ENCODE data around the gene S1PR4. TPM values are rescaled to one million over a fixed set of nuclear protein-coding genes. Genes with fewer than 3 reads are reported as not detected.
"Not testable (repeated sequence)": the region's sequence is repeated elsewhere in the genome, so short reads cannot be mapped to it uniquely, and the experiment has no call there.

Gene S1PR4
- polyA plus RNA-seq, 1 of the 3 experiments (the other 2 are of a cell fraction): not detected

GRCh38 chr19:3172673-3173000, 5.9 kb upstream of the S1PR4 start:
- H3K4me1 ChIP-seq (ENCODE audit: control insufficient read depth in 1 of 2, insufficient read depth in 2 of 2, low read depth in 1 of 2, low read length in 1 of 2); H3K79me2 ChIP-seq (ENCODE audit: insufficient read depth); POLR2A ChIA-PET; H3K4me3 ChIP-seq (ENCODE audit: low read depth in 2 of 2, low read length in 1 of 2); H3K9me2 ChIP-seq; H3F3A ChIP-seq (replicated peaks; ENCODE audit: insufficient read depth); H3K4me2 ChIP-seq; H3K27ac ChIP-seq (ENCODE audit: low read depth in 2 of 2, low read length in 1 of 2); H2AFZ ChIP-seq (ENCODE audit: low read depth); H3K9ac ChIP-seq; H3K36me3 ChIP-seq (replicated peaks in 1 of 2; ENCODE audit: control insufficient read depth in 1 of 2, insufficient read depth in 2 of 2, low read length in 1 of 2); DNase-seq; H3K27me3 ChIP-seq (ENCODE audit: insufficient read depth); H3K9me3 ChIP-seq; H4K20me1 ChIP-seq (ENCODE audit: insufficient read depth): not testable (repeated sequence)
- CTCF ChIA-PET: interaction anchor here (1.6 kb wide), 1 partner anchor 9 kb away, joined by 4 read pairs; no protein-coding TSS in a partner anchor
- 73% methylated on average over 3 of the region's 6 CpGs for WGBS (ENCODE audit: low lambda C conversion rate)

GRCh38 chr19:3175781-3176714, 2.5 kb upstream of the S1PR4 start:
- Histone ChIP-seq H4K20me1 (ENCODE audit: insufficient read depth) (no peaks in the 10 kb centered on the region), H3K4me2 (no peak overlapping the region), H3K9ac (no peak overlapping the region), H3F3A (replicated peaks; ENCODE audit: insufficient read depth) (no peaks in the 10 kb centered on the region), H3K27ac (ENCODE audit: low read depth in 2 of 2, low read length in 1 of 2) (no peak overlapping the region), H3K4me3 (ENCODE audit: low read depth in 2 of 2, low read length in 1 of 2) (no peak overlapping the region), H3K36me3 (replicated peaks in 1 of 2; ENCODE audit: control insufficient read depth in 1 of 2, insufficient read depth in 2 of 2, low read length in 1 of 2) (no peaks in the 10 kb centered on the region), H3K4me1 (ENCODE audit: control insufficient read depth in 1 of 2, insufficient read depth in 2 of 2, low read depth in 1 of 2, low read length in 1 of 2) (no peaks in the 10 kb centered on the region; a peak in 1 of 4 replicates), H3K9me3 (no peaks in the 10 kb centered on the region), H2AFZ (ENCODE audit: low read depth) (no peak overlapping the region), H3K9me2 (no peaks in the 10 kb centered on the region), H3K27me3 (ENCODE audit: insufficient read depth) (no peaks in the 10 kb centered on the region), H3K79me2 (ENCODE audit: insufficient read depth) (no peaks in the 10 kb centered on the region)
- ChIA-PET CTCF (interaction anchor here (1.0 to 1.2 kb wide), 2 partner anchors 11 to 12 kb away, joined by 3 read pairs; no protein-coding TSS in a partner anchor), POLR2A (no interaction called here)
- TF ChIP-seq JUND (IDR thresholded peaks at IDR 0.05) (no peak), GATA2 (CRISPR knock-in tag; IDR thresholded peaks at IDR 0.05) (no peak), FOXM1 (IDR thresholded peaks at IDR 0.05; ENCODE audit: low read depth) (no peak)
- 29% methylated on average over 13 of the region's 17 CpGs for WGBS (ENCODE audit: low lambda C conversion rate)
- no peak for DNase-seq

- no peaks in the 10 kb centered on the region for H3K9me3 ChIP-seq
- CTCF ChIA-PET: interaction anchor here (1.2 kb wide), 1 partner anchor 13 kb away, joined by 3 read pairs; no protein-coding TSS in a partner anchor
- WGBS (ENCODE audit: low lambda C conversion rate): 92% methylated on average over 2 of the region's 11 CpGs
- TF ChIP-seq TCF12 (IDR thresholded peaks at IDR 0.05) (no peak), TAF1 (IDR thresholded peaks at IDR 0.05; ENCODE audit: borderline replicate concordance, low read depth, low read length) (no peak), MXI1 (IDR thresholded peaks at IDR 0.05; ENCODE audit: low read depth, low read length) (no peak), RFX5 (IDR thresholded peaks at IDR 0.05; ENCODE audit: low read length) (no peak)
- H3K9ac ChIP-seq: no peak overlapping the region
- no peaks in the 10 kb centered on the region for H3K27me3 ChIP-seq (ENCODE audit: insufficient read depth)
- H3K4me2 ChIP-seq: no peak overlapping the region
- H3K4me3 ChIP-seq (ENCODE audit: low read depth in 2 of 2, low read length in 1 of 2): no peak overlapping the region
- POLR2A ChIA-PET: interaction anchor here (0.6 kb wide), 1 partner anchor 327 kb away, joined by 3 read pairs; no protein-coding TSS in a partner anchor
- no peaks in the 10 kb centered on the region for H3F3A ChIP-seq (replicated peaks; ENCODE audit: insufficient read depth)
- no peaks in the 10 kb centered on the region for H3K9me2 ChIP-seq
- no peaks in the 10 kb centered on the region for H3K79me2 ChIP-seq (ENCODE audit: insufficient read depth)
- DNase-seq: no peak
- H3K4me1 ChIP-seq (ENCODE audit: control insufficient read depth in 1 of 2, insufficient read depth in 2 of 2, low read depth in 1 of 2, low read length in 1 of 2): no peaks in the 10 kb centered on the region; a peak in 1 of 4 replicates
- H4K20me1 ChIP-seq (ENCODE audit: insufficient read depth): no peaks in the 10 kb centered on the region
- H3K36me3 ChIP-seq (replicated peaks in 1 of 2; ENCODE audit: control insufficient read depth in 1 of 2, insufficient read depth in 2 of 2, low read length in 1 of 2): no peaks in the 10 kb centered on the region
- H2AFZ ChIP-seq (ENCODE audit: low read depth): no peak overlapping the region
- no peak overlapping the region for H3K27ac ChIP-seq (ENCODE audit: low read depth in 2 of 2, low read length in 1 of 2)
Observed at GRCh38 chr19:3176715-3177501, 1.7 kb upstream of the S1PR4 start.
